HG02759 (cell line): ENCODE measurements around the gene PRR7.
"Not testable (repeated sequence)": the region's sequence is repeated elsewhere in the genome, so short reads cannot be mapped to it uniquely, and the experiment has no call there.

Experiments used
- ATAC-seq: cut with Tn5 transposase; IDR thresholded peaks from one replicate; pipeline ENCODE4 v1.9.1; 2021; ENCODE audit warnings: mild to moderate bottlenecking, moderate library complexity; ENCODE audit not compliant: unreplicated experiment

PRR7 gene

DNA sequence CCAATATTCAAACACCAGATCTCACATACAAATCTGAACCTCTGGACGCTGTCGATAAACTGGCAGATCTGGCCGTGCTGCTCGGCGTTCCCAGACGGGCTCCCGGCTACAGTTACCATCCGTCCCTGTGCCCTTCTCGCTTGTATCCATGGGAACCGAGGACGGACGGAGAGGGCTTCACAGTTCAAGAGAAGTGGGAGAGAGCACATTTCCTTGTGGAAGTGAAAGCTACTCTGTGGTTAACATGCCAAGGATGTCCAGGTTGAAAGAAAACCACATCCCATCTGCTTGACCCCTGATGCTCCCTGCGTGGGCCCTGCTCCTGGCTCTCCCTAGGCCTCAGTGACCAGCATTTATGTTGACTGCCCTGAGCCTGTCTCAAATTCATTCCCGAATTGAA is 33.2 kb downstream of the PRR7 start:
- no peak for ATAC-seq

DNA sequence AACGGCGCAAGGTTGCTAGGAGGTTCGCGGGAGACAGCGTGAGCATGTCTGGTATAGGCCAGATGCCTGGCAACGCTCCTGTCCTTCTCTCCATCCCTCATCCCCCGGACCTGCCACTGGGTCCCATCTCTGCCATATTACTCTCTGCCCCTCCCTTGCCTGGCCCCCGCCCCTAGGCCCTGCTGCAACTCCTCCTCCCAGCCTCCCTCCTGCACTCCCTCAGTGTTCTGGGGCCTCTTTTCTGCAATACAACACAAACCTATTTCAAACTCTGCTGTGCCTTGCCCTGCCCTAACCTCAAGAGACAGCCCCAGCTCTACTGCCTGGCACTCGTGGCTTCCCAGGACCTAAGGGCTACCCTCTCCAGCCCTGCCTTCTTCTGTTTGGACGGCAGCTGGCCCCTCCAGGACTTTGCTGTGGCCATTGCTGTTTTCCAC is 35.8 kb downstream of the PRR7 start:
- ATAC-seq: no peak

DNA sequence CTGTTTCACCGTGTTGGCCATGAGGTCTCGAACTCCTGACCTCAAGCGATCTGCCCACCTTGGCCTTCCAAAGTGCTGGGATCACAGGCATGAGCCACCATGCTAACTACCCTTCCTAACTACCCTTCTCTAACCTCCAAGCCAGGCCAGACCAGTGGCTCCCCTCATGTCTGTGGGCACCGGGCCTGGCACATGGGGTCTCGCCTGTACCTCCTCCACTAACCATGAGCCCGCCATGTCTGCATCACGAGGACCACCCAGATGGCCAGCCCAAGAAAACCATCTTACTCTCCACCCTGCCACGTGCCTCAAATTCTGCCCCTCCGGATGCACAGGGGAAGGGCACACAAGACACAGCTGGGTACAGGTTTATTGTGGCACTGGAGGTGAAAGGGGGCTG is 36.4 kb downstream of the PRR7 start:
- ATAC-seq: no peak

DNA sequence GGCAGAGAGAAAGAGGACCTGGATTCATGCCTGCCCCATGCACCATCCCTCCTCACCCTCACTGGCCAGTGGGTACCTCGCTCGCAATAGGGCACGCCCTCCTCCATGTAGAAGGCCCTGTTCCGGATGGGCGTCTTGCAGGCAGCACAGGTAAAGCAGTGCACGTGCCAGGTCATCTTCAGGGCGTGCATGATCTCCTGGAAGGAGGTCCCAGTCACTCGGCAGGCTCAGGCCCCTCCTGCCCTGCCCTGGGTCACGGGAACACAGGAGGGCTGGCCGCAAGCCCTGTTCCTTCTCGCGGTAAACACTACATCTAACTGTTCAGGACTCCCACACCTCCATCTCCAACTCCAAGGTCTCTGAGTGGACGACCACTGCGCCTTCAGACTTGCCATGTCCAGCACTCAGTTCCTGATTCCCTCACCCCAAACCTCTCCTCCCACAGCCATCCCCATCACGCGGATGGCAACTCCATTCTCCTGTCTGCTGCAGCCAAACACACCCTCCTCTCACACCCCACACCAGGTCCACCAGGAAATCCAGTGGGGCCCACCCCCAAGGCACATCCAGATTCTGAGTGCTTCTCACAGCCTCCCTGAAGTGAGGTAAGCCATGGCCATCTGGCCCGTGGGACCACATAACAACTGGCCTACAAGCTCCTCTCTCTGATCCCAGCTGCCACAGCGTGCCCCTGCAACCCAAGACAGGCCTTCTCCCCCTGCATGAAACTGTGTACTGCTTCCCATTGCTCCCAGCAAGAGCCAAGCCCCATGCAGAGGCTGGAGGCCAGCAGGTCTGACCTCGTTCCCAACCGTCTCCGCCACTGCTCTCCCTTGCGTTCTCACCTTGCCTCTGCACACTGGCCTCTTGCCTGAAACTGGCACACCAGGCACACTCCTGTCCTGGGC is 37.6 kb downstream of the PRR7 start:
- no peak for ATAC-seq

DNA sequence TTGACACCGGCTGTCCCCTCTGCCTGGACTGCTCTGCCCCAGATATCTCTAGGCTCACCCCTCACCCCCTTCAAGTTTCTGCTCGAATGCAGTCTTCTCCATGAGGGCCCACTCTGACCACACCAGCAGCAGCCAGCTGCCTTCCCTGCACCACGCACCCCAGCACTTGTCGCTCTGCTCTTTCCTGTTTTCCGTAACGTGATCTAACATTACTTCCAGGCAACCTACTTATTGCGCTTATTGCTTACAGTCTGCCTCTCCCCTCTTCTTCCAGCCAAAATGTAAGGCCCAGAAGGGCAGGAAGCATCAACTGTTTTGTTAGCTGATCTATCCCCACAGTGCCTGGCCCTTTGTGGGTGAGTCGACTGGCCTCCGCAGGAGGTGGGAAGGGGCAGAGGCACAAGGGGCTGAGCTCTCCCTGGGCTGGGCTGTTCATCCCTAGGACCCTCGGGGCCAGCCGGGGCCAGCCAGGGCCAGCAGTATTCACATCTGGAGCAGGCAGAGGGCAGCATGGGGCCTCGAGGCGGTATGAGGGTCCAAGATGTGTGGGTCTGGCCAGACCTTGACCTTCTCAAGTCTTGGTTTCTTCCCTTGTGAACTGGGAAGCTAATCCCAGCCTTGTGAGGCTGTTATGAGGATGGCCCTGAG is 38.4 kb downstream of the PRR7 start:
- no peak for ATAC-seq

DNA sequence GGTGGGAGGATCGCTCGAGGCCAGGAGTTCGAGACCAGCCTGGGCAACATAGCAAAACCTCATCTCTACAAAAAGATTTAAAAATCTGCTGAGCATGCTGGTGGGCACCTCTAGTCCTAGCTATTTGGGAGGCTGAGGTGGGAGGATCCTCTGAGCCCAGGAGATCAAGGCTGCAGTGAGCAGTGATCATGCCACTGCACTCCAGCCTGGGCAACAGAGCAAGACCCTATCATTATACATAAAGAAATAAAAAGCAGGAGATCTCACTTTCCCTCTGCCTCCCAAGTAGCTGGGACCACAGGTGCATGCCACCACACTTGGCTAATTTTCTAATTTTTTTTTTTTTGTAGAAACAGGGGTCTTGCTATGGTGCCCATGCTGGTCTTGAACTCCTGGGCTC is 39.1 kb downstream of the PRR7 start:
- not testable (repeated sequence) for ATAC-seq

DNA sequence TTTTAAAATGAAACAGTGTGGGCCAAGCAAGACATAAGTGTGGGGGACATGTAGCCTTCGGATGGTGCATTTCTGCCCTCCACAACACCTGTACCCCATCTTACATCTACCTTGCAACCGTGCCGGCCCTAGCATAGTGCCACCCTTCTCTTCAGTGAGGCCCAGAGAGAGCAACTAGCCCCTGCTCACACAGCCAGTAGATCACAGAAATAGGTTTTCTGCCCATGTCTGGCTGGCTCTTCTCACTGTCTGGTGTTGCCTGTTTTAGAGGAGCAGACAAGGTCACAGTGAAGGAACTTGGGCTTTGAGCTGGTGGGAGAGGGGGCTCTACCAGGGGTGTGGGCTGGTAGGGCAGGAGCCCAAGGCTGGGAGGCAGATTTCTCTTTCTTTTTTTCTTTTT is 39.6 kb downstream of the PRR7 start:
- ATAC-seq: no peak

DNA sequence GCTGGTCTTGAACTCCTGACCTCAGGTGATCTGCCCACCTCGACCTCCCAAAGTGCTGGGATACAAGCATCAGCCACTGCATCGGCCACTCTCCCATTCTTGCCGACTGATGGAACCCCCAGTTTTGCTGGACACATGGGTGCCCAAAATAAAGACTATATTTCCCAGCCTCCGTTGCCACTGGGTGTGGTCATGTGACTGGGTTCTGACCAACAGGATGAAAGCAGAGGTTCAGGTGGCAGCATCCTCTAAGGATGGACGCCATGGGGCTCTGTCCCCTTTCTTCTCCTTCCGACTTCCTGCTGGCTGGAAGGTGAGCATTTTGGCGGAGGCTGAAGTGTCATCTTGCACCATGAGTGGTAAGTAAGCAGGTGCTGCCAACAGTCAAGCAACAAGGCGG is 40.5 kb downstream of the PRR7 start:
- ATAC-seq: no peak

DNA sequence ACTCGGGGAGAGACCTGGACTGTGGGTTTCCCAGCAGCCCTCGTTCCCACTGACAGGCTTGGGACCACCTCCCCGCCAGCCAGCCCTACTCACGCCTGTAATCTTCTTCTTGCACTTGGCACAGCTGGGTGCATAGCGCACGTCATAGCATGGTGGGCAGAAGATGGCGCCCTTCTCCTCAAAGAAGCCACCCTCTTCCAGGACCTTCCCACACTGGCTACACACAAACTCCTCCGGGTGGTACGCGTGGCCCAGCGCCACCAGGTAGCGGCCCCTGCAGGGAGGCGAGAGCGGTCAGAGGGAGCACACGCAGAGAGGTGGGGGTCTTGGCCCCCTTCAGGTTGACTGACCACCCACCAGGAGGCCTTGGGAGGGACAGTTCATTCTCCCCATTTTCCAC is 41.4 kb downstream of the PRR7 start:
- no peak for ATAC-seq

DNA sequence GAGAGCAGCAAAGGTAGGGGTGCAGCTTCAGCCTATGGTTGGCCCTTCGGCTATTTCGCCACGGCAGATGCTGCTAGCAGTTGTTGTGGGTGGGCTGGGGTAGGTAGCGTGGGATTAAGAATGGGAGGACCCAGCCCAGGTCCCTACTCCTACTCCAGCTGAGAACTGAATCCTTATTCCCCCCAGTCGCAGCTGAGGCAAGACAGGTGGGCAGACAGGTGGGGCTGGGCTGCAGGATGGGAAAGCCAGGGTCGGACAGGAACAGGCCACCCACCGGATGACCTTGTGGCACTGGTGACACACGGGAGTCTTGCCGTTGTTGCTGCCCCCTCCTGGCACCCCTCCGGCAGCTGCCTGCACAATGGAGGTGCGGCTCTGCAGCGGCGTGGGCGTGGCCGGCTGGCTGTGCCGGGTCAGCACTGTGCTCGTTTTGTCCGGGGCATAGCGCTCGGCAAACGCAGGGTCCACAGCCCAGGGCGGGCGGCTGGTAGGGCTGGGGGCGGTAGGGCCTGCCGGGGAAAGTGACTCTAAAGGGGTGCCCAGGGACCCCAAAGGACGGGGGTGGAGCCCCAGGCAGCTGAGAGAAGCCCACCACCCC is 42.6 kb downstream of the PRR7 start:
- no peak for ATAC-seq

DNA sequence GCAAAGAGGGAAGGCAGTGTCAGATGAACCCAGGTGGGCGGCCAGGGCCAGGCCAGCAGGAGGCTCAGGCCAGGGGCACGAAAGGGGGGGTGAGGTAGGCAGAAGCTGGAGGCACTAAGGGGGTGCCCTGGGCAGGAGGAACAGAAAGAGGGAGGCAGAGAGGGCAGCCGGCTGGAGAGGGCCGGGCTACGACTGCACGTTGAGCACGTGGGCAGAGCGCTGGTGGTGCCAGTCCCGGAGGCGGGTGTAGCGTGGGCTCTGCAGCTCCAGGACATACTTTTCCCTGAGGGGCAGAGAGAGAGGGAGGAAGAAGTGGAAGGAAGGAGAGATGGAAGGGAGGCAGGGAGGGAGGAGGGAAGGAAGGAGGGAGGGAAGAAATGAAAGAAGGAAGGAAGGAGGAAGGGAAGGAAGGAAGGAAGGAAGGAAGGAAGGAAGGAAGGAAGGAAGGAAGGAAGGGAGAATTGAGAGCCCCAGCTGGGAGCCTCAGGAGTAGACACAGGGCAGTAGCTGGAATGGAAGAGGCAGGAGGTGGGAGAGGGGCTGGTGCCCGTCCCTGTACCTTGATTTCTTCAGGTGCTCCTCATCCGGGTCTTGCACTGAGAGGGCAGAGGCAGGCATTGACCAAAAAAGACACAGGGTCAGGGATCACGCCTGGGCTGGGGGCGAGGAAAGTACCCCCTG is 43.8 kb downstream of the PRR7 start:
- no peak for ATAC-seq

DNA sequence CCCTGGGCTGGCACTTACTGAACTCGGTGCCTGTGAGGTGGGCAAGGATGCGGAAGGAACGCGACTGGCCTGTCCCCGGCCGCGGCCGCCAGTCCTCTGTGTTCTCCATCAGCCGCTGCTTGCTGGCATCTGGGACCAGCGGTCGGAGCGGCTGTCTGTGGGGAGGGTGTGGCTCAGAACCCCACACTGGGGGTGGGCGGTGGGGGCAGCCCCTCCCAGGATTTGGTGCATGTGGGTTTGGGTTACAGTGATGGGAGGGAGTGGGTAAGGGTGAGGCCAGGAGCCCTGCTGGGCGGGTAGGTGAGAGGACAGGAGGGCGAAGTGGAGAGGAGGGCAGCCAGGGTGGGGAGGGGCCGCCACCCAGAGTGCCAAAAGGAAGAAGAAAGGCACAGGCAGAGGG is 44.4 kb downstream of the PRR7 start:
- ATAC-seq: no peak

DNA sequence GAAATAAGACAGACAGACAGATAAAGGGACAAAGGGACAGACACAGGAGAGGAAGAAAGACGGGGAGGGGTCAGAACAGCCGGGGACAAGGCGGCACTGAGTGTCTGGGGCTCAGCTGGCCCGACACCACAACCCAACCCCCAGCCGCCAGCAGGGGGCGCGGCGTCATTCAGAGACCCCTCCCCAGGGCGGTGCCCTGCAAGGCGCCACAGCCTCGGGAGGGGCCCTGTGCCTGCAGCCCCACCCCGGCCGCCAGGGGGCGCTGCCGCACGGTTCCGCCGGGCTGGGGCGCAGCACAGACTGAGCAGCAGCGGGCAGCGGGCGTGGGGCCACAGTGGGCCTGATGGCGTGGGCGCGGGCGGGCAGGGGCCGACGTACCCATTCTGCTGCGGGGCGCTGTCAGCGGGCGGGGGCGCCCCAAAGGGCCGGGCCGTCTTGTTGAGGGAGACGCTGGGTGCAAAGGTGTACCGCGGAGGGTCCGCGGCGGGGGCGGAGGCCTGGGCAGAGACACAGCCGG is 44.9 kb downstream of the PRR7 start:
- no peak for ATAC-seq

DNA sequence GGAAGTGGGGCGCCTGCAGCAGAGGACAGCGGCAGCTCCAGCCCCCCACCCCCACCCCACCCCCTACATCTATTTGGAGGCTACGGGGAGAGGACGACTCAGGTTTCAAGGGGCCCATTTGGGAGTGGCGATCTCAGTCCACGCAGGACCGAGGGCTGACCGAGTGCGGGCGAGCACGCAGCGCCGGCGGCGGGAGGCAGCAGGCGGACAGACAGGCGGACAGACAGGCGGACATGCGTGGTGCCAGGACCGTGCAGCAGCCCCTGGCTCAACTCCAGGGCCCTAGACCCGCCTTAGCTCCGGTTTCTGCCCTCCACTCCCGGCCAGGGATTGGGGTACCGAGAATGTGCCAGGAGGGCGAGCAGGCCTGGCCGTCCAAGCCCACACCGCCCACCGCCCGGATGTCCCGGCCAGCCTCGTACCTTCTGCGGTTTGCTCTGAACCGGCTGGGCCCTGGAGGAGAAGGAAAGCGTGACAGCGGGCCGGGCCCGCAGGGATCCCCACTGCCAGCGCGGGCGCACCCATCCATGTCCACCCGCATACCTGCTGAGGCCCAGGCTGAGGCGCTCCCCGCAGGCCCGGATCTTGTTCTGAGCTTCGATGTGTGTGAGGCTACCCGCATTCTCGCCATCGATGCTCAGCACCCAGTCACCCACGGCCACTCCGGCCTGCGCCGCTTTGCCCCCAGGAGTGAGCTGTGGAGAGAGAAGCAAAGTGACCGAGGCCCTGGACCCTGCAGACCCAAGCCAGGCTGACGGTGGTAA is 45.6 kb downstream of the PRR7 start:
- ATAC-seq: no peak

DNA sequence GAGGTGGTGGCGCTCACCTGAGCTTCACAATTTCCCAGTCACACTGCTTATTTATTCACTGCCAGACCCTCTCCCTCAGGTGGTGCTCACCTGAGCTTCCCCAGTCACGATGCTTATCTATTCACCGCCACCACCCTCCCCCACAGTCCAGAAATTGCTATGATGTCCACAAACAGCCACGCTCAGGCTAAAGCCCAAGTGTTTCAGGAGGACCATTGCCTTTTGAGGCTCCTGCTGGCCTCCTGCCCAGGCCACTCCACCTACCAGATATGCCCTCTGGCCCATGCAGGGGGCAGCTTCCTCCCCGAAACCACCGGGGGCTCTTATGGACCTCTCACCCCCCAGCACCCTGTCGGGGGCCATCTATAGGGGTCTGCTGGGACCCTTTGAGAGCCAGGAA is 46.2 kb downstream of the PRR7 start:
- no peak for ATAC-seq

DNA sequence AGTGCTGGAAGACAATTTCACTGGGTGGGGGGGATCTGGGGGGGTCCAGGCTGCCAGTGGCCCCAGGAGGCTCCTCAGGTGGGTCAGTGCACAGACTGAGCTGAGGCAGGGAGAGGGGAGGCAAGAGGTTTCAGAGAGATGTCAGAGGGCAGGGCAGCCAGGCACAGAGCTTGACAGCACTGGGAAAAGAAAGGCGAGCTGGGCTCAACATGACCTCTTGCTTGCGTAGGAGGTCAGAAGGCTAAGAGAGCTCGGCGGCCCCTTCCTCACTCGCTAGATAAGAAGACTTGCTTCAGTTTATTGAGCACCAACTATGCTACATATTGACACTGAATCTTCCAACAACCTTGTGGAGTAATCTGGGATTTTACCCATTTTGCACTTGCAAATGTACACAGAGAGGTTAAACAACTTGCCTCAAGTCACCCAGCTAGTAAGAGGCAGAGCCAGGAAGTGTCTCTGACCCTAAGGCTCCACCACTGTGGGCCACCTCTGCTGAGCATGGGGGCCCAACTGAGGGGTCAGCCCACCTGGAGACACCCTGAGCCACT is 47.3 kb downstream of the PRR7 start:
- no peak for ATAC-seq

DNA sequence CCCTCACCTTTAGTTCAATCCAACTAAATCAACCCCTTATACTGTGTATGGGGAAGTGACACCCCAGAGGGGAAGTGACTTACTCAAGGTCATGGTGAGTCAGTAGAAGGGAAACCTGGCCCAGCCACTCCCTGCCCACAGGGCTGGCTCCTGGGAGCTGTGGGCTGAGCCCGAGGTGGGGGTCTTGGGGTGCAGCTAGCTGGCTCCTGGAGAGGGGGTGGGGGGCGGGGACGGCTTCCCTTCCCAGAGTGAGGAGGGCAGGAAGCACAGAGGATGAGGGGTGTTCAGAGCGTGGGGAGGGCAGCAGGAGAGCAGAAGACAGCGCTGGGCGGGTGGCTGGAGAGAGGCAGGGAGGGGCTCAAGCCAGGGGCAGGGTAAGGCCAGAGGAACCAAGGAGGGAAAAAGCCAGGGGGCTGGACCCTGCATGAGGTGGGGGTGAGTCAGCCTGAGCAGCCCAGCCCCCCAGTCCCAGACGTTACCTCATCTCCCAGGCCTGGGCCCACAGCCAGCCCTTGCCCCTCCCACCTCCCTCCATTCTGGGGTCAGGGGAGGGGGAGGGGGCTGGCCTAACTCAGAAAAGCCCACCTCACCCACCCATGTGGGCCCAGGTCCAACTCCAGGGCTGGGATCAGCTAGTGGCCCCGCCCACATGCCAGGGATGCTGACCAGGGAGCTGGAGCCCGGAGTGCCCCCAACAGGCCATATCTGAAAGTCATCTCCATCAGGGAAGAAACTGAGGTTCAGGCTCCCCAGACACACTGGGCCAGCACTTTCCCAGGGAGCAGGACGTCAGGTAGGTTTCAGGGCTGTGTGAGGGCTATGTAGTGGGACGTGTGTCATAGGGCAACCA is 48.0 kb downstream of the PRR7 start:
- ATAC-seq: no peak

DNA sequence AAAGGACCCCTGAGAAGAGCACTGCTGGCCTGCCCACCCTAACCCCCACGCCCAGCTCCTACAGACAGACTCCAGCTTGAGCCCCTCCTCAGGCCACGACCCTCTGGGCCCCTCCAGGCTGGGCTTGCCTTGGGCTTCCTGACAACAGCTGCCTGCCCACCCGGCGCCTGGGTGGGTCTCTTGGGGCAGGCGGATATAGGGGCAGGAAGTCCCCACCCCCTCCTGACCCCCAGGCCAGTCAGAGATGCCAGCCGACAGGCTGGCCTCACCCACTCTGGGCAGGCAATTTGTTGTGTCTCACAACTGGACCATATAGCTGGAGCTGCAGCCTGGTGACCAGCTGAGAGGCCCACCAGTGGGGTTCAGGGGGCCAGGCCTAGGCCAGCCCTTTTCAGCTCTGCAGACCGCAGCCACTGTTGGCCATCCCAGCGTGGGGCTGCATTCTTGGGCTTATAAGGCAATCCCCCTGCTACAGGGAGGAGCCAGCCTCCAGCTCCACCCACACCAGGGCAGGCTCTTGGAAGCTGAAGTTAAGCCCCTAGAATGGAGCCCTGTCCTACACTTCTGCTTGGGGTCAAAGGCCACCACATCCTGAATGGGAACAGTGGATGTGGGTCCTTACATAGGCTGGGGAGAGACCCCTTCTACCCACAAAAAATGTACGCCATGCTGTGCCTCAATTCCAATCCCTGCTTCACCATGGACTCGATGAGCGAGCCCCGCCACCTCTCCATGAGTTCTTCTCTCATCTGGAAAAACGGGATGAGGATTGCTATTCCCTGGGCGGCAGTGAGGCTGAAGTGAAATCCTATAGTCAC is 48.8 kb downstream of the PRR7 start:
- no peak for ATAC-seq
